Progenitor cell of endocrine pancreas (in vitro differentiated cells): ENCODE data around the gene BTBD16. TPM values are rescaled to one million over a fixed set of nuclear protein-coding genes. Genes with fewer than 3 reads are reported as not detected.

ENCODE experiments used
- DNase-seq: peaks from one replicate; pipeline ENCODE4 v3.0.0; 2021; ENCODE audit warnings: low spot score; ENCODE audit not compliant: unreplicated experiment
- H3K27ac Mint-ChIP-seq: 2 replicates; pipeline ENCODE4 v1.8.0; 2021; ENCODE audit warnings: mild to moderate bottlenecking, moderate library complexity, mixed read lengths
- H3K27me3 Mint-ChIP-seq: 2 replicates; pipeline ENCODE4 v1.8.0; 2021; ENCODE audit warnings: mixed read lengths
- H3K36me3 Mint-ChIP-seq: 2 replicates; pipeline ENCODE4 v1.8.0; 2022; ENCODE audit warnings: mixed read lengths; ENCODE audit not compliant: insufficient read depth
- H3K4me1 Mint-ChIP-seq: 2 replicates; pipeline ENCODE4 v1.8.0; 2021; ENCODE audit warnings: low read depth, mixed read lengths
- H3K4me3 Mint-ChIP-seq: 2 replicates; pipeline ENCODE4 v1.8.0; 2021; ENCODE audit warnings: low read depth, mild to moderate bottlenecking, moderate library complexity, mixed read lengths
- H3K9me3 Mint-ChIP-seq: 2 replicates; pipeline ENCODE4 v1.8.0; 2021; ENCODE audit warnings: low read depth, mixed read lengths
- total RNA-seq: library from RNA; stranded (reverse); gene quantifications from 2 replicates; pipeline ENCODE4 v1.2.1, GENCODE V29; 2021
- TF ChIP-seq, protein P1 (sequence below): fragments of 200-600 bp; sonication (generic); IDR thresholded peaks from one replicate; pipeline ENCODE4 v1.5.0; 2021; ENCODE audit warnings: antibody characterized with exemption, mild to moderate bottlenecking; ENCODE audit not compliant: unreplicated experiment

BTBD16 gene
- total RNA-seq, 1 donor from 2014 or later = not detected

DNA sequence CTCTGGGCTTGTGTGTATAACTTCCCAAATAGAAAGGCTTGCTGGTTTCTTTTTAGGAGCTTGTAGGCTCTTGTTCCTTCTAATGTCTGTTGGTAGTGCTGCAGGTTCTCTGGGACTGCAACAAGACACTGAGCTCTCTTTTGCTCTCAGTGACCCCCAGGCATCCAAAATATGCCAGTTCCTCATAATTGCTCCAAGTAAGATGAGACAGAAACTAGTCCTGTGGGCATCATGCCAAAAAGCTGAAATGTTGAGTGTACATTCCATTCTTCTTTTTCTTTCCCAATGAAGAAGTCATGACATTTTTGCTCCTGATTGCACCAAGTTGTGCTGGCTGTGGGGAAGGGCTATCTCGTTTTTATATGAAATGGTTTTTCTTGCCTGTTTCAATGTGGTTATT is 7.1 kb upstream of the BTBD16 start:
- no peak overlapping the region for H3K4me3 Mint-ChIP-seq
- peaks cover 10% of the 10 kb centered on the region for H3K36me3 Mint-ChIP-seq
- no peak overlapping the region for H3K27ac Mint-ChIP-seq
- H3K27me3 Mint-ChIP-seq = no peaks in the 10 kb centered on the region
- peaks cover 14% of the 10 kb centered on the region for H3K4me1 Mint-ChIP-seq
- TF ChIP-seq, protein P1, sequence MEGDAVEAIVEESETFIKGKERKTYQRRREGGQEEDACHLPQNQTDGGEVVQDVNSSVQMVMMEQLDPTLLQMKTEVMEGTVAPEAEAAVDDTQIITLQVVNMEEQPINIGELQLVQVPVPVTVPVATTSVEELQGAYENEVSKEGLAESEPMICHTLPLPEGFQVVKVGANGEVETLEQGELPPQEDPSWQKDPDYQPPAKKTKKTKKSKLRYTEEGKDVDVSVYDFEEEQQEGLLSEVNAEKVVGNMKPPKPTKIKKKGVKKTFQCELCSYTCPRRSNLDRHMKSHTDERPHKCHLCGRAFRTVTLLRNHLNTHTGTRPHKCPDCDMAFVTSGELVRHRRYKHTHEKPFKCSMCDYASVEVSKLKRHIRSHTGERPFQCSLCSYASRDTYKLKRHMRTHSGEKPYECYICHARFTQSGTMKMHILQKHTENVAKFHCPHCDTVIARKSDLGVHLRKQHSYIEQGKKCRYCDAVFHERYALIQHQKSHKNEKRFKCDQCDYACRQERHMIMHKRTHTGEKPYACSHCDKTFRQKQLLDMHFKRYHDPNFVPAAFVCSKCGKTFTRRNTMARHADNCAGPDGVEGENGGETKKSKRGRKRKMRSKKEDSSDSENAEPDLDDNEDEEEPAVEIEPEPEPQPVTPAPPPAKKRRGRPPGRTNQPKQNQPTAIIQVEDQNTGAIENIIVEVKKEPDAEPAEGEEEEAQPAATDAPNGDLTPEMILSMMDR = no peak
- peaks cover 13% of the 10 kb centered on the region for H3K9me3 Mint-ChIP-seq
- DNase-seq = no peak

DNA sequence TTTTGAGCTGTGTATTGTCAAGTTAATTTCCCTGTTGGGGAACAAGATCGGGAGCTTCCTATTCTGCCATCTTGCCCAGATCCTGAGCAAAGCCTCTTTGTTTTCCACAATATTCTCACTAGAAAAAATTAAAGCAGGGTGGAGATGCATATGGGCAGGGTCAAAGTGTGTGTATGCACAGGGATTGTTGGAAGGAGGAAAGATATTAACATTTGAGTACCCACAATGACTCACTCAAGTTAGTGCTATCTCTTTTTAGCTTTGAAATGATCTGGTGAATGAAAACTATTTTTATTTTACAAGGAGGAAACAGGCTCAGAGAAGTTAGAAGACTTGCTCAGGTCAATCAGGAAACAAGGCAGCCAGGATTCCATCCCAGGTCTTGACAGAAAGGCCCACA is 6.7 kb upstream of the BTBD16 start:
- Mint-ChIP-seq H3K4me3 (no peak overlapping the region), H3K27me3 (no peaks in the 10 kb centered on the region), H3K4me1 (peaks cover 18% of the 10 kb centered on the region), H3K36me3 (peaks cover 10% of the 10 kb centered on the region), H3K9me3 (peaks cover 13% of the 10 kb centered on the region), H3K27ac (no peak overlapping the region)
- TF ChIP-seq, protein P1 = no peak
- DNase-seq = no peak

DNA sequence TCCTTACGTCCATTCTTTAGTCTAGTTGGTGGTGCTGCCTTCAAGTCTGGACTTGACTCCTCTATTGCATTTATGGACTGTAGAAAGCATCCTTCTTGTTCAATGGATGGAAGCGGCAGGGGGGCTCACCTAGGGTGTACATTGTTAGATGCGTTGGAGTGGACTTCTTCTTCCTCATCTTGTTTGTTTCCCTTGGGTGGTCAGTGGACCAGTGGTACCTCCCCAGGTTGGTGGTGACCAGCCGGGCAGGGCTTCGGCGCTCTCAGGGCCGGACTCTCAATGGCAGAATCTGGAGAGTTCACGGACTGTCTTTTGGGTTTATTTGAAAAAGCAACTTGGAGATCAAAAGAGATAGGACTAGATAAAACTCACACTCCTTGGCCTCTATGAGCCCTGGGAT is 6.2 kb upstream of the BTBD16 start:
- Mint-ChIP-seq H3K27me3 (no peaks in the 10 kb centered on the region), H3K27ac (no peak overlapping the region), H3K36me3 (peaks cover 9% of the 10 kb centered on the region), H3K4me1 (peaks cover 19% of the 10 kb centered on the region), H3K9me3 (peaks cover 13% of the 10 kb centered on the region), H3K4me3 (no peak overlapping the region)
- TF ChIP-seq, protein P1 = no peak
- no peak for DNase-seq

DNA sequence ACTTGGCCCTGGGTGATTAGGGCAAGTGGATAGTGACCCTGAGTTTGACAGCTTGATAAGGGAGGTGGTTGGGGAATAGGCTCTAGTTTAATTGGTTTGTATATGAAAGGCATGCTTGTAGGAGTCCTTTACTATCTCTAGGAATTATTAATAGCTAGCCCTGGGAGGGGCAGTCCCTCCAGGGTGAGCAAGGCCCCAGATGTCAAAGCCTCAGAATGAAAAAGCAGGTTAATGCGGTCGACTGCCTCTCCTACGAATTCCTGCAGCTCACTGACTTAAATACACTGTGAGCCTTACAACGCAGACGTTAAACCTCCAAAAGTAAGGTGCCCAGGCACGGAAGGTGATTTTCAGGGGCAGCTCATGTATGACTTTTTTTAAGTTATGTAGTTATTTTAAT is 5.2 kb upstream of the BTBD16 start:
- Mint-ChIP-seq H3K4me1 (peaks cover 19% of the 10 kb centered on the region), H3K4me3 (no peak overlapping the region), H3K9me3 (peaks cover 13% of the 10 kb centered on the region), H3K27me3 (no peaks in the 10 kb centered on the region), H3K36me3 (peaks cover 8% of the 10 kb centered on the region), H3K27ac (peak overlapping the region; percentile 23)
- no peak for DNase-seq
- TF ChIP-seq, protein P1 = no peak

DNA sequence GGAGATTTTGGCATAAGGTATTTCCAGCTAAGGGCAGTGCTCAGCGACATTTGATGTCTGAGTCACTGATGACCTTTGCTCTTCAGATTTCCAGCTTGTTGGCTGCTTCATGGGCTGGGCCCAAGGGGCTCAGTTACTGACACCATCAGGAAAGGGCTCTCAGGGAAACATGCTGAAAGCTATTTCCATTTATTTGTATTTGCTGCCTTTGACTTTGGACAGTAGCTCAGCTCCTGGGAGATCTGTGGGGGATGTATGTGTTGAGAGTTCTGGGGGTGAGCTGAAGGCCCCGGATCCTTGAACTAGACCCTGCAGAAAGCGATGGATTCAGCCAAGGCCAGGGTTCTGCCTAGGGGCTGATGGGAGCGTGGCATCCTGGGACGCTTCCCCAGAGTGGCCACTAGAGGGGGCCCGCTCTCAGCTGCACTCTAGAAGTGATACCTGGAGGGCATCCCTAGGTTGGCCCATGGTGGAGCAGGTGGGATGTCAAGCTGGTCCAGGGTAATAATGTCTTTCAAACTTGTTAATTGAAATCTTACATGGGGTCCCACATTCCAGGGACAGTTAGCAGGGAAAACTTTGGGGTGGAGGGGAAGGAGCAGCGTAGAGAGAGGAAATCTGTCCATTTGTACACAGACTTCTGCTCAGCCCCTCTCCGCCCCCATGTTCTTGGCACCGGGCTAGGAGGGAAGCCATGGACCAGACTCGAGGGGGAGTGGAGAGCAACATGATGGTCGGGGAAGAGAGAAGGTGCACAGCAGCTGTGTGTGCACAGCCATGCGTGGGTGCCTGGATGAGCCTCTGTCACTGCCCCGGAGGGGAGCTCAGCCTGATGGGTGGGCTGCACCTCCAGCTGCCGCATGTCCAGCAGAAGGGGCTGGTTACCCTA is 3.0 kb upstream of the BTBD16 start:
- Mint-ChIP-seq H3K9me3 (peaks cover 4% of the 10 kb centered on the region), H3K4me3 (no peak overlapping the region), H3K36me3 (peaks cover 3% of the 10 kb centered on the region), H3K27me3 (no peaks in the 10 kb centered on the region), H3K27ac (peak overlapping the region; percentile 16), H3K4me1 (peaks cover 19% of the 10 kb centered on the region)
- TF ChIP-seq, protein P1 = peak; percentile 94
- DNase-seq = peak; percentile 41
